GM04503 (cell line): ENCODE measurements around the gene CFAP119.

Experiments
- DNase-seq: peaks from one replicate; pipeline ENCODE4 v3.0.0-alpha.2; 2012; ENCODE audit warnings: low read depth

The CFAP119 gene

GRCh38 chr16:30740364-30741251 lies 21.3 kb downstream of the CFAP119 start:
- no peak for DNase-seq

DNA sequence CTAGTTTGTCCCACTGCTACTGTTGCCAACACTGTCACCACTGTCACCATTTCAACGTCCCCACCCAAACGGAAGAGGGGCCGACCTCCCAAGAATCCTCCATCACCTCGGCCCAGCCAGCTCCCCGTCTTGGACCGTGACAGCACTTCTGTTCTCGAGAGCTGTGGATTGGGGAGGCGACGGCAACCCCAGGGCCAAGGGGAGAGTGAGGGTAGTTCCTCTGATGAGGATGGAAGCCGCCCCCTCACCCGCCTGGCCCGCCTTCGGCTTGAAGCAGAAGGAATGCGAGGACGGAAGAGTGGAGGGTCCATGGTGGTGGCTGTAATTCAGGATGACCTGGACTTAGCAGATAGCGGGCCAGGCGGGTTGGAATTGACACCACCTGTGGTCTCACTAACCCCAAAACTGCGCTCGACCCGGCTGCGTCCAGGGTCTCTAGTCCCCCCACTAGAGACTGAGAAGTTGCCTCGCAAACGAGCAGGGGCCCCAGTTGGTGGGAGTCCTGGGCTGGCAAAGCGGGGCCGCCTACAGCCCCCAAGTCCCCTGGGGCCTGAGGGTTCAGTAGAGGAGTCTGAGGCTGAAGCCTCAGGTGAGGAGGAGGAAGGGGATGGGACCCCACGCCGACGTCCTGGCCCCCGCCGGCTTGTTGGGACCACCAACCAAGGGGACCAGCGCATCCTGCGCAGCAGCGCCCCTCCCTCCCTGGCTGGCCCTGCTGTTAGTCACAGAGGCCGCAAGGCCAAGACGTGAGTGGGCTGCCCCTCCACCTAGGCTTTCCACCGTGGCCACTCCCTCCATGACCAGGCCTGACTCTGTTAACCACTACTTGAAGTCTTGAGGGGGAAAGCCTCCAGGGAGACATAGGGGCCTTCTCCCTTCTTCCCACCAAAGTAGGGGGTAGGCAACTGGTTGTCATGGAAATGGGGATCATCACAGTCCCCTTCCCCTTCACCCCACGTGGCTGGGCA lies 22.6 kb downstream of the CFAP119 start:
- DNase-seq = no peak

DNA sequence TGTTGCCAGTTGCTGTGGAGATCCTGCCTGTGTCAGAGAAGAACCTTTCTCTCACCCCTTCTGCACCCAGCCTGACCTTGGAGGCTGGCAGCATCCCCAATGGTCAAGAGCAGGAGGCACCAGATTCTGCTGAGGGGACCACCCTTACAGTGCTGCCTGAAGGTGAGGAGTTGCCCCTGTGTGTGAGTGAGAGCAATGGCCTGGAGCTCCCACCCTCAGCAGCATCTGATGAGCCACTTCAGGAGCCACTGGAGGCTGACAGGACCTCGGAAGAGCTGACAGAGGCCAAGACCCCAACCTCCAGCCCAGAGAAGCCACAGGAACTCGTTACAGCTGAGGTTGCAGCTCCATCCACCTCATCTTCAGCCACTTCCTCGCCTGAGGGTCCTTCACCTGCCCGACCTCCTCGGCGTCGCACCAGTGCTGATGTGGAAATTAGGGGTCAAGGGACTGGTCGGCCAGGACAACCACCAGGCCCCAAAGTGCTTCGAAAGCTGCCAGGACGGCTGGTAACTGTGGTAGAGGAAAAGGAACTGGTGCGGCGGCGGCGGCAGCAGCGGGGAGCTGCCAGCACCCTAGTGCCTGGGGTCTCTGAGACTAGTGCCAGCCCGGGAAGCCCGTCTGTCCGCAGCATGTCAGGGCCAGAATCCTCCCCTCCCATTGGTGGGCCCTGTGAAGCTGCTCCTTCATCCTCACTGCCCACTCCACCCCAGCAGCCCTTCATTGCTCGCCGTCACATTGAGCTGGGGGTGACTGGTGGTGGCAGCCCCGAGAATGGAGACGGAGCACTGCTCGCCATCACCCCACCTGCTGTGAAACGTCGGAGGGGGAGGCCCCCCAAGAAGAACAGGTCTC lies 23.8 kb downstream of the CFAP119 start:
- no peak for DNase-seq

GRCh38 chr16:30736995-30737793 lies 24.7 kb downstream of the CFAP119 start:
- no peak for DNase-seq

DNA sequence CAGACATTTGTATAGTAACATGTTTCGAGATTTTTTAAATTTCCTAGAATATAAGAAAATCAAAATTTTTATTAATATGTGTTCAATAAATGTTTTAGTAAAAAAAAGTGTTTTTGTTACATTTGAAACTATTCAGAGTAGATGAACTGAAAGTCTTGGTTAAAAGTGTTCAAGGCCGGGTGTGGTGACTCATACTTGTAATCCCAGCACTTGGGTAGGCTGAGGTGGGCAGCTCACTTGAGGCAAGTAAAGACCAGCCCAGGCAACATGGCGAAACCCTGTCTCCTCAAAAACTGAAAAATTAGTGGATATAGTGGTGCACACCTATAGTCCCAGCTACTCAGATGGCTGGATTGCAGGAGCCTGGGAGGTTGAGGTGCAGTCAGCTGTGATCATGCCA lies 30.5 kb downstream of the CFAP119 start:
- no peak for DNase-seq

DNA sequence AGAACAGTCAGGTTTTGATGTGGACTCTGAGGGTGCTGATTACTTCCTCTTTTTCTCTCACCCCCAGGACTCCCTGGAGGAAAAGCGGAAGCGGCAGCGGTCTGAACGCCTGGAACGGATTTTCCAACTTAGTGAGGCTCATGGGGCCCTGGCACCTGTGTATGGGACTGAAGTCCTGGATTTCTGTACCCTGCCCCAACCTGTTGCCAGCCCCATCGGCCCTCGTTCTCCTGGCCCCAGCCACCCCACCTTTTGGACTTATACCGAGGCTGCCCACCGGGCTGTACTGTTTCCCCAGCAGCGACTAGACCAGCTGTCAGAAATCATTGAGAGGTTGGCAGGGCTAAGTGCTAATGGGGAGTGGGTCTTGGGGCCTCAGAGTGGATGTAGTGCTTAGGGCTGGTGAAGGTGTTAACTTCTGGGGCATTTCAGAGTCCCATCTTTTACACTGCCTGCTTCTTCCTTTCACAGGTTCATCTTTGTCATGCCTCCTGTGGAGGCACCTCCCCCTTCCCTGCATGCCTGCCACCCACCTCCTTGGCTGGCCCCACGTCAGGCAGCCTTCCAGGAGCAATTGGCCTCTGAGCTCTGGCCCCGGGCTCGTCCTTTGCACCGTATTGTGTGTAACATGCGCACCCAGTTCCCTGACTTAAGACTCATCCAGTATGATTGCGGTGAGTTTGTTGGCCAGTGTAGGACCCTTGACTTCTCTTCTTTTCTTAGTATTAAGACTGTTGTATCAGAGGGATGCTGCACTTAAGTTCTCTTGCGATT lies 32.8 kb downstream of the CFAP119 start:
- DNase-seq = no peak

- no peak for DNase-seq
Observed at GRCh38 chr16:30728321-30728720, 33.5 kb downstream of the CFAP119 start.

- DNase-seq = no peak
Observed at GRCh38 chr16:30725418-30725792, 36.5 kb downstream of the CFAP119 start.

DNA sequence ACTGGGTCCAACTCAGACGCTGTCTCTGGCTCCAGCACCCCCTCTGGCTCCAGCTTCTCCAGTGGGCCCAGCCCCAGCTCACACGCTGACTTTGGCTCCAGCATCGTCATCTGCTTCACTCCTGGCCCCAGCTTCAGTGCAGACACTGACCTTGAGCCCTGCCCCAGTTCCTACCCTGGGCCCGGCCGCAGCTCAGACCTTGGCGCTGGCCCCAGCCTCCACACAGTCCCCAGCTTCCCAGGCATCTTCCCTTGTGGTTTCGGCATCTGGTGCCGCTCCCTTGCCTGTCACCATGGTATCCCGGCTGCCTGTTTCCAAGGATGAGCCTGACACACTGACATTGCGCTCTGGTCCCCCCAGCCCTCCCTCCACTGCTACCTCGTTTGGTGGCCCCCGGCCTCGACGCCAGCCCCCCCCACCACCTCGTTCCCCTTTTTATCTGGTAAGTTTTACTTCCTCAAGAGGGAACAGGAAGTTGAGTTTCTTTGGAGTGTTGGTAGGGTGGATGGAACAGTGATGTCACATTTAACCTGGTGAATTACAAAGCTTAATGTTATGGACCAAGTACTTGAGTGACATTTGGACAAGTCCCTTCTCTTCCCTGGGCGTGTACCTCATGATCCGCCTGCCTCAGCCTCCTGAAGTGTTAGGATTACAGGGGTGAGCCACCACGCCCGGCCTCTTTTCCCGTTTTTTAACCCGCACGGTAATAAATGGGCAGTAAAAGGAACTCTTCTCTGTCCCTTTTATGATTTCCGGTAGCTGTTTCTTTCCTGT lies 37.0 kb downstream of the CFAP119 start:
- DNase-seq = no peak

GRCh38 chr16:30723725-30724355 lies 38.0 kb downstream of the CFAP119 start:
- no peak for DNase-seq

DNA sequence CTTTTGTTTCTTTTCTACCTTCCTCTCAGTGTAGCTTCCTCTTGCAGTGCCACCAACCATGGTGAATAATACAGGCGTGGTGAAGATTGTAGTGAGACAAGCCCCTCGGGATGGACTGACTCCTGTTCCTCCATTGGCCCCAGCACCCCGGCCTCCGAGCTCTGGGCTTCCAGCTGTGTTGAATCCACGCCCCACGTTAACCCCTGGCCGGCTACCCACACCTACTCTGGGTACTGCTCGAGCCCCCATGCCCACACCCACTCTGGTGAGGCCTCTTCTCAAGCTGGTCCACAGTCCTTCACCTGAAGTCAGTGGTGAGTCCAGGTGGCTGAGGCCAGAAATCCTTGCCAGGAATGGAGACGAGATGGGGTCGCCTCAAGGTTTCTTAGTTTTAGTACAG lies 38.9 kb downstream of the CFAP119 start:
- DNase-seq = no peak

DNA sequence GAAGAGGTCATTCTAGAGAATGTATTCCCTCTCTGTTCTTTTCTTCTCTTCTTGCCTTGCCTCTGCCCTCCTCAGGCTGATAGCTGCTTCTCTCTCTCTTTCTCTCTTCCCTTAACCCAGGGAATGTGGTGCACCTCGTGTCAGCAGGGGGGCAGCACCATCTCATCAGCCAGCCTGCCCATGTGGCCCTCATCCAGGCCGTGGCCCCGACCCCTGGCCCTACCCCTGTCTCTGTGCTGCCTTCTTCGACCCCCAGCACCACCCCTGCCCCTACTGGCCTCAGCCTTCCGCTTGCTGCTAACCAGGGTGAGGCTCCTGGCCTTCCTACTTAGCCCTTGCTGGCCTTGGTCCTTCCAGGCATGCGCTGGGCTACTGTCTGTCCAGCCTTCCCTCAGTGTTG lies 39.4 kb downstream of the CFAP119 start:
- DNase-seq = no peak

DNA sequence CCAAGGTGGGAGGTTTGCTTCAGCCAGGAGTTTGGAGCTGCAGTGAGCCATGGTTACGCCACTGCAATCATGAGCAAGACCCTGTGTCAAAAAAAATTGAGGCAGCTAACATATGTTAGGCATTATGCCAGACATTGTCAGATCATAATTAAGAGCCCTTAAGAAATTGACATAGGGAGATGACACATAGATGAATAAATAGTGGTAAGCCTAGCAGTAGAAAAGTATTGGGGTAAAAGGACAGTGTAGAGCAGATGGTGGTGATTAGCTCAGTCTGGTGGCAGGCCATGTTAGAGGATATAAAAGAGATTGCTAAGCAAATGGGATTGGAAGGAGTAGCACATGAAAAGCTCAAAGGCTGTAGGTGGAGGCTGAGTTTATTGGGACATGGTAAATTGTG lies 40.3 kb downstream of the CFAP119 start:
- no peak for DNase-seq

GRCh38 chr16:30721167-30721566 lies 40.7 kb downstream of the CFAP119 start:
- DNase-seq = no peak

GRCh38 chr16:30720694-30721093 lies 41.2 kb downstream of the CFAP119 start:
- DNase-seq = no peak

DNA sequence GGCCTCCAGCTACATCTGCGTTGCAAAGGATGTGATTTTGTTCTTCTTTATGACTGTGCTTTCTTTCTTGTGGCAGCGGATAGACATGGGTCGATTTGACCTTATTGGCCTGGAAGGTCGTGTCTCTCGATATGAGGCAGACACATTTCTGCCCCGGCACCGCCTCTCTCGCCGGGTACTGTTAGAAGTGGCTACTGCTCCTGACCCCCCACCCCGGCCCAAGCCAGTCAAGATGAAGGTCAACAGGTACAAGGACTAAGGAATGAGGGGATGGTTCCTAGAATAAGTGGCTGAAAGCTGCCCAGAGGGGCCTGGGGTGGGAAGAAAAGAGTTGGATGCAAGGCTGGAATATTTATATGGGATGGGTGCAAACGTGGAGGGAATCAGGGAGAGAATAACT lies 41.8 kb downstream of the CFAP119 start:
- DNase-seq = no peak

DNA sequence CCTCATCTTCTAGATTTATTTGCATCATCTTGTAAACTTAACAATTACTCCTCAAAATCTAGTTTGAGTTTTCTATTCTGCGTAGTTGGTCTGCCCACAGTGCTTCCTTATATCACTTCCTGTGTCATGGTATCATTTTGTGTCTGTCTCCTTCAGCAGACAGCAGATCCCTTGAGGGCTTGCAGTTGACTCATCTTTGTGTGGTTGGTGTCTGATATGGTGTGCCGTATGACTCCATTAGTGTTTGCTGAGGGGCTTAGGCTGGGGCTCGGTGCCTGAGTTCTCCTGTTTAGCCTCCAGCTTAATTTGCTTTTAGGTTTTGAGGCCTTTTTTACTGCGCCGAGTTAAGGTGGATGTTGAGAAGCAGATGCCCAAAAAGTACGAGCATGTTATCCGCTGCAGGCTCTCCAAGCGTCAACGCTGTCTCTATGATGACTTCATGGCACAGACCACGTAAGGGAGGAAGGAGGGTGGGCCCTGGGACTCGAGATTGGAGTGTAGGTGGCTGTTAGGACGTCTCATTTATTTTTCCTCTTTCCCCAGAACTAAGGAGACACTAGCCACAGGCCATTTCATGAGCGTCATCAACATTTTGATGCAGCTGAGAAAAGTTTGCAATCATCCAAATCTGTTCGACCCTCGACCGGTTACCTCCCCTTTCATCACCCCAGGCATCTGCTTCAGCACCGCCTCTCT lies 46.0 kb downstream of the CFAP119 start:
- no peak for DNase-seq

GRCh38 chr16:30711712-30712111 lies 50.1 kb downstream of the CFAP119 start:
- no peak for DNase-seq
